ENCODE results near the gene SEMA5A. TPM values are rescaled to one million over a fixed set of nuclear protein-coding genes. Genes with fewer than 3 reads are reported as not detected.

SEMA5A gene
- total RNA-seq (2014; rRNA removed; shearing (Covaris generic)), result 1.8 and 2.7 TPM in 2 replicates
- 2.9 and 5.3 TPM in 2 replicates for polyA plus RNA-seq (2015; cell fraction: cytosol; rRNA removed)
- 4.6 and 5.8 TPM in 2 replicates for polyA plus RNA-seq (2015; cell fraction: nucleus; rRNA removed)

GRCh38 chr5:9545992-9546851 lies at the start of gene SEMA5A:
Gene SEMA5A (minus strand): TSS chr5:9546075. CDS start chr5:9379946, 166,129 bp downstream.
- DNase-seq (ENCODE audit: low read depth), result peak; percentile 59

- DNase-seq (ENCODE audit: low read depth), result no peak
These were observed 49.0 kb upstream of the SEMA5A start for GRCh38 chr5:9594913-9595312.

GRCh38 chr5:9589049-9589835 lies 43.4 kb upstream of the SEMA5A start:
- no peak for DNase-seq (ENCODE audit: low read depth)

- DNase-seq (ENCODE audit: low read depth), result no peak
These were observed 42.4 kb upstream of the SEMA5A start for GRCh38 chr5:9588254-9588653.

GRCh38 chr5:9587135-9587534 lies 41.3 kb upstream of the SEMA5A start:
- DNase-seq (ENCODE audit: low read depth), result no peak

- no peak for DNase-seq (ENCODE audit: low read depth)
These were observed 36.5 kb upstream of the SEMA5A start for GRCh38 chr5:9582406-9582805.

GRCh38 chr5:9573796-9574195 lies 27.9 kb upstream of the SEMA5A start:
- DNase-seq (ENCODE audit: low read depth), result no peak

GRCh38 chr5:9572246-9572645 lies 26.4 kb upstream of the SEMA5A start:
- no peak for DNase-seq (ENCODE audit: low read depth)

- no peak for DNase-seq (ENCODE audit: low read depth)
These were observed 25.0 kb upstream of the SEMA5A start for GRCh38 chr5:9570876-9571275.

- DNase-seq (ENCODE audit: low read depth), result no peak
These were observed 21.2 kb upstream of the SEMA5A start for GRCh38 chr5:9567039-9567438.

- no peak for DNase-seq (ENCODE audit: low read depth)
These were observed 18.9 kb upstream of the SEMA5A start for GRCh38 chr5:9564752-9565151.

- DNase-seq (ENCODE audit: low read depth), result peak; percentile 89
These were observed 16.3 kb upstream of the SEMA5A start for GRCh38 chr5:9562141-9562540.

GRCh38 chr5:9559965-9560364 lies 14.1 kb upstream of the SEMA5A start:
- no peak for DNase-seq (ENCODE audit: low read depth)

GRCh38 chr5:9558319-9558965 lies 12.6 kb upstream of the SEMA5A start:
- no peak for DNase-seq (ENCODE audit: low read depth)

- peak; percentile 65 for DNase-seq (ENCODE audit: low read depth)
These were observed 11.8 kb upstream of the SEMA5A start for GRCh38 chr5:9557696-9558095.

GRCh38 chr5:9555961-9556360 lies 10.1 kb upstream of the SEMA5A start:
- DNase-seq (ENCODE audit: low read depth), result no peak

GRCh38 chr5:9554122-9554521 lies 8.2 kb upstream of the SEMA5A start:
- DNase-seq (ENCODE audit: low read depth), result no peak

GRCh38 chr5:9553561-9553960 lies 7.7 kb upstream of the SEMA5A start:
- DNase-seq (ENCODE audit: low read depth), result no peak

GRCh38 chr5:9551567-9552537 lies 6.0 kb upstream of the SEMA5A start:
- no peak for DNase-seq (ENCODE audit: low read depth)

- no peak for DNase-seq (ENCODE audit: low read depth)
These were observed 4.1 kb upstream of the SEMA5A start for GRCh38 chr5:9549941-9550340.

All from HT1080 (cell line).